Stromal cell of bone marrow (primary cell): Measurements from ENCODE around the gene TMOD1.

Source experiments
- DNase-seq: peaks from one replicate; pipeline ENCODE4 v3.0.0-alpha.2; 2012; ENCODE audit warnings: low read depth

Gene TMOD1

GRCh38 chr9:97548819-97549540, 47.5 kb downstream of the TMOD1 start:
- DNase-seq: no peak

GRCh38 chr9:97550386-97550785, 48.9 kb downstream of the TMOD1 start:
- no peak for DNase-seq

- no peak for DNase-seq
These were observed 49.8 kb downstream of the TMOD1 start for GRCh38 chr9:97551308-97551707.

GRCh38 chr9:97553141-97553540, 51.7 kb downstream of the TMOD1 start:
- no peak for DNase-seq

- DNase-seq: no peak
These were observed 52.4 kb downstream of the TMOD1 start for GRCh38 chr9:97553841-97554240.

- DNase-seq: no peak
These were observed 53.2 kb downstream of the TMOD1 start for GRCh38 chr9:97554566-97555075.

- DNase-seq: peak; percentile 49
These were observed 53.7 kb downstream of the TMOD1 start for GRCh38 chr9:97555164-97555563.

GRCh38 chr9:97556036-97556720, 54.7 kb downstream of the TMOD1 start:
- no peak for DNase-seq

GRCh38 chr9:97556721-97557605, 55.5 kb downstream of the TMOD1 start:
- no peak for DNase-seq

- no peak for DNase-seq
These were observed 56.2 kb downstream of the TMOD1 start for GRCh38 chr9:97557606-97558095.

- no peak for DNase-seq
These were observed 57.2 kb downstream of the TMOD1 start for GRCh38 chr9:97558701-97559101.

- no peak for DNase-seq
These were observed 57.6 kb downstream of the TMOD1 start for GRCh38 chr9:97559111-97559514.

GRCh38 chr9:97560154-97560553, 58.7 kb downstream of the TMOD1 start:
- DNase-seq: no peak

GRCh38 chr9:97560851-97561250, 59.4 kb downstream of the TMOD1 start:
- no peak for DNase-seq

GRCh38 chr9:97561501-97561900, 60.0 kb downstream of the TMOD1 start:
- DNase-seq: no peak

- no peak for DNase-seq
These were observed 61.1 kb downstream of the TMOD1 start for GRCh38 chr9:97562542-97562941.

- DNase-seq: peak; percentile 11
These were observed 62.1 kb downstream of the TMOD1 start for GRCh38 chr9:97563458-97564135.

GRCh38 chr9:97564291-97565175, 63.1 kb downstream of the TMOD1 start:
- peak; percentile 26 for DNase-seq

- no peak for DNase-seq
These were observed 63.8 kb downstream of the TMOD1 start for GRCh38 chr9:97565262-97565661.

- no peak for DNase-seq
These were observed 65.9 kb downstream of the TMOD1 start for GRCh38 chr9:97567182-97567893.
